HG03196 (cell line): ENCODE data around the gene SOCS3.
"Not testable (repeated sequence)": the region's sequence is repeated elsewhere in the genome, so short reads cannot be mapped to it uniquely, and the experiment has no call there.

Source experiments
- ATAC-seq: cut with Tn5 transposase; IDR thresholded peaks from one replicate; pipeline ENCODE4 v1.9.1; 2021; ENCODE audit not compliant: unreplicated experiment

The SOCS3 gene

GRCh38 chr17:78331355-78331754 is 28.5 kb downstream of the SOCS3 start:
- not testable (repeated sequence) for ATAC-seq

GRCh38 chr17:78330570-78331224 is 29.2 kb downstream of the SOCS3 start:
- no peak for ATAC-seq

GRCh38 chr17:78329263-78330059 is 30.4 kb downstream of the SOCS3 start:
- ATAC-seq = no peak

GRCh38 chr17:78327880-78328279 is 32.0 kb downstream of the SOCS3 start:
- no peak for ATAC-seq

- no peak for ATAC-seq
Observed at GRCh38 chr17:78325076-78325687, 34.7 kb downstream of the SOCS3 start.

GRCh38 chr17:78324391-78325075 is 35.3 kb downstream of the SOCS3 start:
- no peak for ATAC-seq

- no peak for ATAC-seq
Observed at GRCh38 chr17:78323826-78324390, 36.0 kb downstream of the SOCS3 start.

- no peak for ATAC-seq
Observed at GRCh38 chr17:78322858-78323455, 36.9 kb downstream of the SOCS3 start.

GRCh38 chr17:78322327-78322857 is 37.5 kb downstream of the SOCS3 start:
- no peak for ATAC-seq

- no peak for ATAC-seq
Observed at GRCh38 chr17:78318843-78319242, 41.0 kb downstream of the SOCS3 start.

- no peak for ATAC-seq
Observed at GRCh38 chr17:78318407-78318806, 41.5 kb downstream of the SOCS3 start.

GRCh38 chr17:78317794-78318400 is 42.0 kb downstream of the SOCS3 start:
- no peak for ATAC-seq

- no peak for ATAC-seq
Observed at GRCh38 chr17:78316867-78317789, 42.7 kb downstream of the SOCS3 start.

GRCh38 chr17:78316115-78316866 is 43.6 kb downstream of the SOCS3 start:
- ATAC-seq = no peak

GRCh38 chr17:78315355-78316114 is 44.3 kb downstream of the SOCS3 start:
- no peak for ATAC-seq

GRCh38 chr17:78314683-78315354 is 45.1 kb downstream of the SOCS3 start:
- no peak for ATAC-seq
